Myocyte (in vitro differentiated cells): ENCODE measurements around the gene ZNF579. TPM values are rescaled to one million over a fixed set of nuclear protein-coding genes. Genes with fewer than 3 reads are reported as not detected.

Experiments used
- DNase-seq: peaks from one replicate; pipeline ENCODE4 v3.0.0-alpha.2; 2012; ENCODE audit warnings: low read depth
- total RNA-seq: library from RNA; depleted of rRNA; stranded (reverse); fragments of >200 nt; gene quantifications from 2 replicates; pipeline ENCODE4 v1.2.3, GENCODE V29; 2014

ZNF579 gene
- total RNA-seq, 1 donor from 2014 or later = 13.3 TPM

- no peak for DNase-seq
Measured at GRCh38 chr19:55611983-55612645, 31.5 kb upstream of the ZNF579 start.

- DNase-seq = no peak
Measured at GRCh38 chr19:55611300-55611982, 30.8 kb upstream of the ZNF579 start.

GRCh38 chr19:55609326-55609725, 28.7 kb upstream of the ZNF579 start:
- DNase-seq = no peak

- no peak for DNase-seq
Measured at GRCh38 chr19:55606817-55607216, 26.2 kb upstream of the ZNF579 start.

- no peak for DNase-seq
Measured at GRCh38 chr19:55606471-55606787, 25.8 kb upstream of the ZNF579 start.

- peak; percentile 80 for DNase-seq
Measured at GRCh38 chr19:55605637-55606470, 25.2 kb upstream of the ZNF579 start, which contains the start of gene ZNF865. ZNF865 (plus strand) TSS chr19:55605647; CDS start chr19:55613619, 7,972 bp downstream.

- DNase-seq = peak; percentile 98
Measured at GRCh38 chr19:55605207-55605636, 24.6 kb upstream of the ZNF579 start.

GRCh38 chr19:55603581-55604292, 23.1 kb upstream of the ZNF579 start:
- DNase-seq = no peak

- DNase-seq = no peak
Measured at GRCh38 chr19:55603115-55603514, 22.5 kb upstream of the ZNF579 start.

- DNase-seq = no peak
Measured at GRCh38 chr19:55602104-55603001, 21.7 kb upstream of the ZNF579 start.

- DNase-seq = no peak
Measured at GRCh38 chr19:55601084-55601483, 20.4 kb upstream of the ZNF579 start.

GRCh38 chr19:55600662-55601028, 20.0 kb upstream of the ZNF579 start:
- DNase-seq = no peak

GRCh38 chr19:55599842-55600661, 19.4 kb upstream of the ZNF579 start, which contains the start of gene ZNF524:
ZNF524 (plus strand) TSS chr19:55600288; CDS start chr19:55602113, 1,825 bp downstream.
- peak; percentile 94 for DNase-seq

- DNase-seq = peak; percentile 100
Measured at GRCh38 chr19:55599468-55599841, 18.8 kb upstream of the ZNF579 start, which contains the start of gene FIZ1. FIZ1 (minus strand) TSS chr19:55599517; CDS start chr19:55597865, 1,652 bp downstream.

- DNase-seq = peak; percentile 92
Measured at GRCh38 chr19:55598719-55599467, 18.2 kb upstream of the ZNF579 start.

- DNase-seq = no peak
Measured at GRCh38 chr19:55598034-55598433, 17.4 kb upstream of the ZNF579 start.

GRCh38 chr19:55597501-55597921, 16.9 kb upstream of the ZNF579 start:
- no peak for DNase-seq

GRCh38 chr19:55596304-55596703, 15.7 kb upstream of the ZNF579 start:
- DNase-seq = no peak
